K562 (cell line): ENCODE results near the gene KLHL29. TPM values are rescaled to one million over a fixed set of nuclear protein-coding genes. Genes with fewer than 3 reads are reported as not detected.

Experiments
- ATF6 ChIP-seq: sonication (generic); formaldehyde crosslinking; IDR thresholded peaks from 2 replicates; pipeline ENCODE4 v1.4.0; 2020; ENCODE audit warnings: mild to moderate bottlenecking, missing genetic modification reagents
- CHD1 ChIP-seq: fragments of 200-600 bp; sonication (generic); IDR thresholded peaks from one replicate; pipeline ENCODE4 v1.6.1; 2012; ENCODE audit warnings: mild to moderate bottlenecking, moderate library complexity, low read length, inconsistent platforms
- DIDO1 ChIP-seq: fragments of 450-650 bp; IDR thresholded peaks from 2 replicates; pipeline ENCODE4 v1.6.1; 2016; ENCODE audit warnings: low read depth, missing biosample characterization, missing genetic modification characterization
- HIVEP1 ChIP-seq: fragments of 250-450 bp; sonication (Bioruptor Pico); IDR thresholded peaks from 2 replicates; pipeline ENCODE4 v1.4.0; 2020; ENCODE audit warnings: mild to moderate bottlenecking
- MITF ChIP-seq: IDR thresholded peaks from 2 replicates; pipeline ENCODE4 v1.6.1; 2014; ENCODE audit warnings: antibody characterized with exemption
- NCOR1 ChIP-seq: fragments of 450-650 bp; IDR thresholded peaks from 2 replicates; pipeline ENCODE4 v1.6.1; 2016; ENCODE audit warnings: mild to moderate bottlenecking, moderate library complexity
- NR2C2 ChIP-seq, 2 experiments: fragments of 200-800 bp in 1 of 2; sonication (Bioruptor generic) in 1 of 2; sonication (generic) in 1 of 2; formaldehyde crosslinking in 1 of 2; IDR thresholded peaks; 2 replicates each; pipeline versions ENCODE4 v1.6.1 to v1.8.0; 2016 to 2022; ENCODE audit warnings: mild to moderate bottlenecking in 1 of 2, missing compliant biosample characterization in 1 of 2, missing genetic modification characterization in 1 of 2, missing genetic modification reagents in 1 of 2
- RCOR1 ChIP-seq, 2 experiments: IDR thresholded peaks; 2 replicates each; pipeline ENCODE4 v1.6.1; 2012; ENCODE audit warnings: low read depth in 2 of 2, low read length in 2 of 2, borderline replicate concordance in 1 of 2, improper control_type of control experiment in 1 of 2
- SMARCC2 ChIP-seq: fragments of 450-650 bp; IDR thresholded peaks from 2 replicates; pipeline ENCODE4 v1.6.1; 2017; ENCODE audit warnings: antibody characterized with exemption, moderate library complexity, mild to moderate bottlenecking, low read depth
- THAP12 ChIP-seq: fragments of 250-450 bp; sonication (Bioruptor Pico); IDR thresholded peaks from 2 replicates; pipeline ENCODE4 v1.9.0; 2021; ENCODE audit warnings: mild to moderate bottlenecking, inconsistent platforms
- ZBTB2 ChIP-seq: fragments of 450-650 bp; IDR thresholded peaks from 2 replicates; pipeline ENCODE4 v1.6.1; 2016; ENCODE audit warnings: antibody characterized with exemption
- ZNF324 ChIP-seq: fragments of 250-450 bp; sonication (Bioruptor Pico); IDR thresholded peaks from 2 replicates; pipeline ENCODE4 v1.4.0; 2020; ENCODE audit warnings: mild to moderate bottlenecking
- polyA plus RNA-seq, 8 experiments: library from polyadenylated mRNA; depleted of rRNA in 4 of 8; stranded (reverse) in 5 of 8; unstranded in 3 of 8; fragments of >200 nt; fragmentation: Nextera tagmentation in 2 of 8; fragmentation: Illumina TruSeq in 1 of 8; extraction: Ambion mirVana in 2 of 8; extraction: Trizol in 1 of 8; gene quantifications; 2 replicates each; pipeline versions ENCODE4 v1.2.1 to v1.2.3, GENCODE V29; 2011 to 2014; ENCODE audit warnings: inconsistent platforms in 1 of 8, missing spikeins in 1 of 8
- total RNA-seq, 7 experiments: library from RNA; depleted of rRNA in 6 of 7; stranded (reverse); fragments of >200 nt in 6 of 7; fragmentation: Illumina TruSeq in 2 of 7; extraction: Trizol in 2 of 7; gene quantifications; 2 replicates each; pipeline versions ENCODE4 v1.2.1 to v1.2.3, GENCODE V29; 2011 to 2021; ENCODE audit warnings: low replicate concordance in 1 of 7
- TF ChIP-seq, protein P1 (sequence below): sonication (generic); formaldehyde crosslinking; IDR thresholded peaks from 2 replicates; pipeline ENCODE4 v1.8.1; 2023; ENCODE audit warnings: mild to moderate bottlenecking, missing genetic modification reagents
- TF ChIP-seq, protein P2 (sequence below): fragments of 250-450 bp; sonication (Bioruptor Pico); IDR thresholded peaks from 2 replicates; pipeline ENCODE4 v1.4.0; 2020; ENCODE audit warnings: borderline replicate concordance

Gene KLHL29
- total and polyA plus RNA-seq, 9 of the 15 experiments (the other 6 are each of a cell fraction or from before 2014, with no cell fraction given): 0.03 to 0.31 (median 0.08) TPM; not detected in 1

GRCh38 chr2:23360571-23361125 is 24.3 kb upstream of the KLHL29 start (continued):
- peak in 1 of 2 experiments; percentile 35; a peak in 1 of 4 replicates for TF ChIP-seq RCOR1 (IDR thresholded peaks at IDR 0.05; ENCODE audit: borderline replicate concordance in 1 of 2, low read depth in 2 of 2, low read length in 2 of 2)
- TF ChIP-seq, protein P1, sequence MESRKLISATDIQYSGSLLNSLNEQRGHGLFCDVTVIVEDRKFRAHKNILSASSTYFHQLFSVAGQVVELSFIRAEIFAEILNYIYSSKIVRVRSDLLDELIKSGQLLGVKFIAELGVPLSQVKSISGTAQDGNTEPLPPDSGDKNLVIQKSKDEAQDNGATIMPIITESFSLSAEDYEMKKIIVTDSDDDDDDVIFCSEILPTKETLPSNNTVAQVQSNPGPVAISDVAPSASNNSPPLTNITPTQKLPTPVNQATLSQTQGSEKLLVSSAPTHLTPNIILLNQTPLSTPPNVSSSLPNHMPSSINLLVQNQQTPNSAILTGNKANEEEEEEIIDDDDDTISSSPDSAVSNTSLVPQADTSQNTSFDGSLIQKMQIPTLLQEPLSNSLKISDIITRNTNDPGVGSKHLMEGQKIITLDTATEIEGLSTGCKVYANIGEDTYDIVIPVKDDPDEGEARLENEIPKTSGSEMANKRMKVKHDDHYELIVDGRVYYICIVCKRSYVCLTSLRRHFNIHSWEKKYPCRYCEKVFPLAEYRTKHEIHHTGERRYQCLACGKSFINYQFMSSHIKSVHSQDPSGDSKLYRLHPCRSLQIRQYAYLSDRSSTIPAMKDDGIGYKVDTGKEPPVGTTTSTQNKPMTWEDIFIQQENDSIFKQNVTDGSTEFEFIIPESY: no peak
- TF ChIP-seq NR2C2 (CRISPR knock-in tag; IDR thresholded peaks at IDR 0.05): no peak
- TF ChIP-seq NR2C2 (tag; IDR thresholded peaks at IDR 0.05): peak; percentile 32; the same call in 1 of the 2 replicates
- TF ChIP-seq, protein P2, sequence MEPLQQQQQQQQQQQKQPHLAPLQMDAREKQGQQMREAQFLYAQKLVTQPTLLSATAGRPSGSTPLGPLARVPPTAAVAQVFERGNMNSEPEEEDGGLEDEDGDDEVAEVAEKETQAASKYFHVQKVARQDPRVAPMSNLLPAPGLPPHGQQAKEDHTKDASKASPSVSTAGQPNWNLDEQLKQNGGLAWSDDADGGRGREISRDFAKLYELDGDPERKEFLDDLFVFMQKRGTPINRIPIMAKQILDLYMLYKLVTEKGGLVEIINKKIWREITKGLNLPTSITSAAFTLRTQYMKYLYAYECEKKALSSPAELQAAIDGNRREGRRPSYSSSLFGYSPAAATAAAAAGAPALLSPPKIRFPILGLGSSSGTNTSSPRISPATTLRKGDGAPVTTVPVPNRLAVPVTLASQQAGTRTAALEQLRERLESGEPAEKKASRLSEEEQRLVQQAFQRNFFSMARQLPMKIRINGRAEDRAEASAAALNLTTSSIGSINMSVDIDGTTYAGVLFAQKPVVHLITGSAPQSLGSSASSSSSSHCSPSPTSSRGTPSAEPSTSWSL: no peak
- TF ChIP-seq ATF6: no peak
- TF ChIP-seq NCOR1: no peak
- TF ChIP-seq MITF: peak; percentile 52; the same call in 1 of the 2 replicates
- no peak for TF ChIP-seq SMARCC2
- no peak for TF ChIP-seq THAP12 (CRISPR knock-in tag)
- TF ChIP-seq CHD1: no peak
- no peak for TF ChIP-seq DIDO1 (tag)
- no peak for TF ChIP-seq ZNF324 (CRISPR knock-in tag)
- TF ChIP-seq HIVEP1 (CRISPR knock-in tag): peak; percentile 38; the same call in 1 of the 2 replicates
- no peak for TF ChIP-seq ZBTB2
